GM21515 (cell line): Measurements from ENCODE around the gene STRN3.
"Not testable (repeated sequence)": the region's sequence is repeated elsewhere in the genome, so short reads cannot be mapped to it uniquely, and the experiment has no call there.

Experiments used
- ATAC-seq: cut with Tn5 transposase; IDR thresholded peaks from one replicate; pipeline ENCODE4 v1.9.1; 2021; ENCODE audit not compliant: unreplicated experiment

Gene STRN3

GRCh38 chr14:30972882-30973582 is 53.1 kb downstream of the STRN3 start:
- ATAC-seq, result no peak

- not testable (repeated sequence) for ATAC-seq
Observed at GRCh38 chr14:30972036-30972732, 54.0 kb downstream of the STRN3 start.

GRCh38 chr14:30971586-30971985 is 54.6 kb downstream of the STRN3 start:
- ATAC-seq, result no peak

- ATAC-seq, result not testable (repeated sequence)
Observed at GRCh38 chr14:30969796-30970195, 56.4 kb downstream of the STRN3 start.

GRCh38 chr14:30967364-30968098 is 58.6 kb downstream of the STRN3 start:
- not testable (repeated sequence) for ATAC-seq

- ATAC-seq, result no peak
Observed at GRCh38 chr14:30966415-30967363, 59.5 kb downstream of the STRN3 start.

GRCh38 chr14:30965861-30966260 is 60.3 kb downstream of the STRN3 start:
- ATAC-seq, result not testable (repeated sequence)

- ATAC-seq, result not testable (repeated sequence)
Observed at GRCh38 chr14:30962537-30962936, 63.6 kb downstream of the STRN3 start.

- no peak for ATAC-seq
Observed at GRCh38 chr14:30961330-30961729, 64.8 kb downstream of the STRN3 start.

GRCh38 chr14:30960216-30960615 is 66.0 kb downstream of the STRN3 start:
- no peak for ATAC-seq

- ATAC-seq, result no peak
Observed at GRCh38 chr14:30958555-30959407, 67.4 kb downstream of the STRN3 start.

GRCh38 chr14:30957813-30958370 is 68.3 kb downstream of the STRN3 start:
- no peak for ATAC-seq

- ATAC-seq, result no peak
Observed at GRCh38 chr14:30949651-30950050, 76.5 kb downstream of the STRN3 start.

GRCh38 chr14:30943694-30944093 is 82.5 kb downstream of the STRN3 start:
- no peak for ATAC-seq

GRCh38 chr14:30940886-30941285 is 85.3 kb downstream of the STRN3 start:
- no peak for ATAC-seq

- no peak for ATAC-seq
Observed at GRCh38 chr14:30938617-30939016, 87.6 kb downstream of the STRN3 start.

GRCh38 chr14:30935445-30935844 is 90.7 kb downstream of the STRN3 start:
- ATAC-seq, result no peak

GRCh38 chr14:30933937-30934336 is 92.2 kb downstream of the STRN3 start:
- not testable (repeated sequence) for ATAC-seq

- ATAC-seq, result no peak
Observed at GRCh38 chr14:30928462-30928861, 97.7 kb downstream of the STRN3 start.
